H1 (cell line): Measurements from ENCODE around the gene WDR5.
"Not testable (repeated sequence)": the region's sequence is repeated elsewhere in the genome, so short reads cannot be mapped to it uniquely, and the experiment has no call there.

ENCODE experiments used
- BACH1 ChIP-seq: IDR thresholded peaks from 2 replicates; pipeline ENCODE4 v1.6.1; 2012; ENCODE audit warnings: low read length, improper control_type of control experiment
- POLR2A ChIP-seq, 2 experiments: IDR thresholded peaks; 1 replicate in 1 of 2; 2 replicates in 1 of 2; pipeline ENCODE4 v1.6.1; 2011; ENCODE audit warnings: low read depth in 2 of 2, low read length in 2 of 2, mild to moderate bottlenecking in 2 of 2; ENCODE audit errors: control extremely low read depth in 1 of 2

- TF ChIP-seq POLR2A (IDR thresholded peaks at IDR 0.05; ENCODE audit: control extremely low read depth in 1 of 2, low read depth in 2 of 2, low read length in 2 of 2); BACH1: not testable (repeated sequence)
These were observed 16.9 kb upstream of the WDR5 start for GRCh38 chr9:134118972-134119371.
